ENCODE data around the gene HEXA.
A peak's percentile ranks its signal among the peaks of the same experiment; 100 is the strongest.
"Not testable (repeated sequence)": the region's sequence is repeated elsewhere in the genome, so short reads cannot be mapped to it uniquely, and the experiment has no call there.

Gene HEXA

DNA sequence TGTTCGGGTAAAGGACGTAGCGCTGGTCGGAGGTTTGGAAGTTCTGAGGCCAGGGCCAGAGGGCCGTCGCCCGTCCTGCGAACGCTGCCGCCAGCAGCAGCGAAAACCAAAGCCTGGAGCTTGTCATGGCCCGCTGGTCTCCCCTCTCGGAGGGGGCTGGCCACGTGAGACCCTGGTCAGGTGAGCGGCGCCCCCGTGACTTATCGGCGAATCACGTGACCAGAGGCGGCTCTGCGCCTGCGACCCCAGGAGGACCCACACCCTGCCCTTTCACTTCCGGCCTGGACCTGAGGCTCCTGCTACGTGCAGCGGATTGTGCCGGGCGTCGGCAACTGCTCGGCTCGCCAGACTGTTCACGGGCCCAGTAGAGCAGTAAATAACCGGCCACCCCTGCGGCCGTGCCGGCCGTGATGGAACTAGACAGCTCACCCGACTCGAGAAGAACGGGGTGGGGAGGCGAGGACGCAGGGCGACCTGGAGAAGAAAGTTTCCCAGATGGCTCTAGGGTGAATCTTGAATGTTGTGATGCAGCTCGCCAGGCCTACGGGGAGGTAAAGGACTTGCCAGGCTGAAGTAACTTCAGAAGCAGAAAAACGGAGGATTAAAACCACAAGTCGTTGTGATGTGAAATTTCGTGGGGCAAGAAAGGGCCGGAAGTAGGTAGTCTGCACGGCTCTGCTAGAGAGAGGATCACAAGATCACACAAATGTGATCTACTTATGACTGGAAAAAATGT, at the start of gene HEXA:
HEXA (minus strand) TSS at position 169 of the 736 bp plus-strand sequence; CDS start at position 127, 42 bp downstream.
- FAIRE-seq, result peak; percentile 42

DNA sequence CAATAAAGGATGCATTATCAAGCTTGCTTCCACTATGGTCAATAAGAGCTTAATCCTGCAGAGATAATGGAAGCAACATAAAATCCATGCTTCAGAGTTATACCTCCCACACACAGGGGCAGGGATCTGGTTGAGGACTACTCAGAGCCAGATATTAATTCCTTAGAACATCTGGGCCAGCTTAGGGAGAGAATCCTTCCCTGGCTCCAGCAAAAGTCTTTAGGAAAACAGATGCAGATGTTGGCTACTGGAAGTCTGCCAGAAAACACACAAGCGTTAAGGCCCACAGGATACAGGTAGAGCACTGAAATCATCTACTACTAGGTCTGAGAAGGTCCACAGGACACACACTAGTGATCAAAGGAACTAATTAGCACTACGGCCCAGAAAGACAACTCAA, 47.4 kb upstream of the HEXA start:
- FAIRE-seq, result no peak

DNA sequence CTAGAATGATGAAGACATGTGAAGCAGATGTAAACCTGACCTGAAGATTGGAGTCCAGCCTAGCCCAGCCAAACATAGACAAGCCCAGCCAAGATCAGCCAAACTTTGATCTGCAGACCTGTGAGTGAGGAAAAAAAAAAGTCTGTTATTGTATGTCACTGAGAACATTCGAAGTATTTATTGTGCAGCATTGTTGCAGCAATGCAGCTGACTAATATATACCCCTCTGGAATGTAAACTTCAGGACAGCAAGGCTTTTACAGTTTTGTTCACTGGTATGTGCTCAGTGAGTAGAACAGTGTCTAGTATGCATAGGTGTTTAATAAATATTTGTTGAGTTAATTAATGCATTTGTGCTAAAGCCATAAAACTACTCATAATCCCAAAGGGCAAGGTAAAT, 45.7 kb upstream of the HEXA start:
- no peak for FAIRE-seq

DNA sequence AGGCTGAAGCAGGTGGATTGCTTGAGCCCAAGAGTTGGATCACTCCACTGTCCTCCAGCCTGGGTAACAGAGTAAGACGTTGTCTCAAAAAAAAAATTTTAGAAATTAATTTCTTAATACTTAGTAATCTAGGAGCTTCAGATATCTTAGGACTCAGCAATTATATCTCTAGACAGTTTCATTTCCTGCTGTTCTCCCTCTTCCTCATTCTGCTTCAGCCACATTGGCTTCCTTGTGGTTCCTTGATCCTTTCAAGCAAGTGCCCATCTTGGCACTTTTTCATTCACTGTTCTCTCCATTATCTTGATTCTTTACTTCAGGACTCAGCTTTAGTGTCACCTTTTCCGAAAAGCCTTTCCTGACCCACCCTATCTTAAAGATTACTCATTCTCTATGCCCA, 44.8 kb upstream of the HEXA start:
- FAIRE-seq, result no peak

DNA sequence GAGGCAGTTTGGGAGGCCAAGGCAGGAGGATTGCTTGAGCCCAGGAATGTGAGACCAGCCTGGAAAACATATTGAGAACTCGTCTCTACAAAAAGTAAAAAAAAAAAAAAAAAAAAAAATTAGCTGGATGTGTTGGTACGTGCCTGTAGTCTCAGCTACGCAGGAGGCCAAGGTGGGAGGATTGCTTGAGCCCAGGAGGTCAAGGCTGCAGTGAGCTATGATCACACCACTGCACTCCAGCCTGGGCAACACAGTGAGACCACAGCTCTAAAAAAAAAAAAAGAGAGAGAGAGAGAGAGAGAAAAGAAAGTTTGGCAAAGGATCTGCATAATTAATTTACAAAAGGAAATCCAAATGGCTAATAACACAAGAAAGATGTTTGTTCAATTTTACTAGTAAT, 44.0 kb upstream of the HEXA start:
- FAIRE-seq, result not testable (repeated sequence)

DNA sequence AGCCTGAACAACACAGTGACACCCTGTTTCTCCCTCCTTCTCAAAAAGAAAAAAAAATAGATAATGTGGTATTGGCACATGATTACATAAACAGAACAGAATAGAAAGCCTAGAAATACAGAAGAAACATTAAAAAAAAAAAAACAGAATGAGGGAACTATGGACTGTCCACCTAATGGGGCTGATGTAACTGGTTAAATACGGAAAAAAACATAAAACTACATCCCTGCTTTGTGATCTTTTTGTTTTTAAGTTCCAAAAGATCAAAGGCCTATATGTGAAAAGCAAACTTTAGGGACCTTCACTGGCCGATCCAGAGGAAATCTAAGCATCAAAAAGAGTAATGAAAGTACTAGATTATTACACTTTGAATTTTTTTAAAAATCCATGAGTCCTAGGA, 39.5 kb upstream of the HEXA start:
- no peak for FAIRE-seq

DNA sequence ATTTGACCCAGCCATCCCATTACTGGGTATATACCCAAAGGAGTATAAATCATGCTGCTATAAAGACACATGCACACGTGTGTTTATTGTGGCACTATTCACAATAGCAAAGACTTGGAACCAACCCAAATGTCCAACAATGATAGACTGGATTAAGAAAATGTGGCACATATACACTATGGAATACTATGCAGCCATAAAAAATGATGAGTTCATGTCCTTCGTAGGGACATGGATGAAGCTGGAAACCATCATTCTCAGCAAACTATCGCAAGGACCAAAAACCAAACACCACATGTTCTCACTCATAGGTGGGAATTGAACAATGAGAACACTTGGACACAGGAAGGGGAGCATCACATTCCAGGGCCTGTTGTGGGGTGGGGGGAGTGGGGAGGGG, 37.5 kb upstream of the HEXA start:
- FAIRE-seq, result not testable (repeated sequence)

DNA sequence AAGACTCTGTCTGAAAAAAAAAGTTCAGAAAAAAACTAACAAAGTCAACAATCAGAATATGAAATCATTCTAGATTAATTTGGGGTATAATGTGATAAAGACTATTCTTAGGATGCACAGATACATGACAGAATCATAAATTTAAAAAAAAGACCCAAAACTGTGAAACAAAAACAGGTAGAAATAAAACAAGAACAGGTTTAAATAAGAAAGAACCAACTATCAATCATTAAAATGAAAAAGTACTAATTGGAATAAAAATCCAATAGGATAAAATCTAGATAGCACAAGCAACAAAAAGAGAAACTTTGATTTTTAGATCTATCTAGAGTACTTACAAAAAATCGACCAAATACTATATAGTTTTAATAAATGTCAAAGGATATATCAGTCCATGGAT, 35.7 kb upstream of the HEXA start:
- no peak for FAIRE-seq

DNA sequence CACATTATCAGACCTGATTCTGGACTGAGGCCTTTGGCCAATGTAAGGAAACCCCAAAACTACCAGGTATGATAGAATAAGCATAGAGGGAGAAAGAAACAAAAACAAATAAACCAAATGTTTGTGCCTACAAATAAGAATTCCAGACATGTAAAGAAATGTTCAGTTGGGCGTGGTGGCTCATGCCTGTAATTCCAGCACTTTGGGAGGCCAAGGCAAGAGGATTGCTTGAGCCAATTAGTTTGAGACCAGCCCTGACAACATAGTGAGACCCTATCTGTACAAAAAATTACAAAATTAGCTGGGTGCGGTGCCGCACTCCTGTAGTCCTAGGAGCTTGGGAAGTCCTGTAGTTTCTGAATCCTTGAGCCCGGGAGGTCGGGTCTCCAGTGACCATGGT, 35.3 kb upstream of the HEXA start:
- FAIRE-seq, result no peak

DNA sequence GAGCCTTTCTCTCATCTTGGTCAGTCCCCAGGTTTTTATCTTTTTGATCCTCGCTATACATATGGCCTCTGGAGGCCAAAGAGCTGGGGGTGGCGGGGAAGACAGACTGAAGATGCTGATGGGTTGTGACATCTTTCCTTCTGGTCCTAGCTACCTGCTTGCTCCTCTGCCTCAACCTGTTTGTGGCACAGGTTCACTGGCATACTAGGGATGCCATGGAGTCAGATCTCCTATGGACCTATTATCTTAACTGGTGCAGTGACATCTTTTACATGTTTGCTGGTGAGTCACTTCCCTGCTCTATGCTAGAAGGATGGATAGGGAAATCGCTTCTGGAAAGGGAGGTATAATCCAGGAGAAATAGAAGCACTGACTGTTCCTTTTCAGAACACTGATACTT, 31.1 kb upstream of the HEXA start:
- no peak for FAIRE-seq

DNA sequence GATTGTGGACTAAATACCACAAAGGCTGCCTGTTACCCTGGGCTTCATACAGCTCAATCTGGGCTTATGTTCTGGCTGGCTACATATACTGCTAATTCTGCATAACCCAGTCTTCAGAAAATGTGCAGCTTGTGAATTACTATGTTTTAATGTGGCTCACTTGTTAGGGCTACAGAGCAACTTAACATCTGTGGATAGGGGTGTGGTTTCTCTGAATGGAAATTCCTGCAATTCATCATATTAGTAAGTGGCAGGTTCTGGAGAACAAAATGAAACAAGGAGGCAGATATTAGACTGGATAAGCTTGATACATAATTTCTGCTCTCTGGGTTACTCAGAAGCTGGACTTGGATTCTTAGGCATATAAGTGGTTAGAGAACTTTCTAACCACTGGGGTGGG, 29.0 kb upstream of the HEXA start:
- no peak for FAIRE-seq

DNA sequence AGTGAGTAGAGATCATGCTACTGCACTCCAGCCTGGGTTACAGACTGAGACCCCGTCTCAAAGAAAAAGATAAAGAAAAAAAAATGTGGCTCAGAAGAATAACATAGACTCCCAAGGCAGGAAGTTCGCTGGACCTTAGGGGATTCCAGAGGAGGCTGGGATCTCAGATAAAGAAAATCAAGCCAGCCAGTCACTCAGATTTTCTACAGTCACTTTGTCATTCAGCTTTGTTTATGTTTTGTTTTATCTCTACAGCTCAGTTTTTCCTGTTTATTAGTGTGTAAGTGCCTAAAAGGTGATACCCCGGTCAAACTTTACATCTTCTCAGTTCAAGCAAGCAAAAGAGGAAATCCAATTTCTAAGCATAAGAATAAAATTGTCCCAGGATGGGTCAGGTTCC, 28.5 kb upstream of the HEXA start:
- FAIRE-seq, result no peak

DNA sequence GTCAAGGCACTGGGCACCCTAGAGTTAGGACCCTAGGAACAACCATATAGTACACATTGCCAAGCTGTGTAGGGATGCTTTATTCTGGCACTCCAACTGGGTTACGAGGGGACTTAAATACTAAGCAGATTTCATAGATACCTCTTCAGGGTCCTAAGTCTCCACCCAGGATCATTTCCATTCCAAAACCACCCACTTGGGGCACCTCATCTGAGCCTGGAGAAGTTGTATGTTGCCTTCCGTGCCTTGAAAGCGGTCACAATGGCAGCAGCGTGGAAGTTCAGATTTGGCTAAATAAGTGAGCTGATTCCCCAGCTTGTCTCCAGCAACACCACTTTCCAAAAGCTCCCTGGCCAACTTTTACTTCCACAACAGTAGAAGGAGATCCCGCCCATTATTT, 26.9 kb upstream of the HEXA start:
- no peak for FAIRE-seq

DNA sequence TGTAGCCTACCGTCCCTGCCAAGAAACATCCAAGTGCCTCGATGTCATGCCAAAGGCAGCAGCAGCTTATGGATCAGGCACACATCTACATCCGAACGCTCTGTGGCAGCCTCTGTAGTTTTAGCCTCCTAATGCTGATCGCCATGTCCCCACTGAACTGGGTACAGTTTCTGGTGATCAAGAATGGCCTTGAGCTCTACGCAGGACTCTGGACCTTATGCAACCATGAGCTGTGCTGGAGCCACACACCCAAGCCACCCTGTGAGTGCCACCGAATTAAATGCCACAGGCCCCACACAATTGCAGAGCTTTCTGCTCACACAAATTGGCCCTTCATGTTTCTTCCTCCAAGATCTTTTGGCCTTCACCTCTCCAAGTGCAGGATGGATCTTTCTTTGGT, 22.8 kb upstream of the HEXA start:
- no peak for FAIRE-seq

DNA sequence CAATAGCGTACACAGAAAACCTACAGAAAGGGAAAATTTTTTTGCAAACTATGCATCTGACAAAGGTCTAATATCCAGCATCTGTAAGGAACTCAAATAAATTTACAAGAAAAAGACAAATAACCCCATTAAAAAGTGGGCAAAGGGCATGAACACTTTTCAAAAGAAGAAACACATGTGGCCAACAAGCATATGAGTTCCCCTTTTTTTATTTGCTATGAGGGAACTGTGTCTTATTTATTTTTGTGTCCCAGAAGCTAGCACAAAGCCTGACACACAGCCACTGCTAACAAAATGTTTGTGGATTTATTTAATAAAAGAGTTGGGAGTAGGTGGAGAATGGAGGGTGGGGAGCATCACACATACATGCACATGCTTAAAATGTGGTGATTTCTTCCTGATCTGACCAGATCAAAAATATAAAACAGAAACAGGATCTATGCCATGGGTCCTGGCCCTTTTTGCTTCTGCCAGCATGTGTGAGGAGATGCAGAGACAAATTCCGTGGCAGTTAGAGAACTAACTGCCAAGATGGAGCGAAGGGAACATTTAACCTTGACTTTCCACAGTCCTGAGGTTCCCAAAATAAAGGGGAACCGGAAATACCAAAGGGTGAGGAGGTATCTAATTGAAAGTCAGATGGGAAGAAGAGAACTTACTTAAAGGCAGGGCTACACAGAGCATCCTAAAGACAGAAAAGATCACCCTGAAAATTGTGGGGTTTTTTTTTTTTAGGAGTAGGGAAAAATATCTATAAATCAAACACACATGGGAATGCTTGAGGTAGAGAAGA, 22.2 kb upstream of the HEXA start, which contains the start of gene TMEM202:
TMEM202 (plus strand) TSS at position 510 of the 793 bp plus-strand sequence; CDS start at position 532, 22 bp downstream.
- no peak for FAIRE-seq

DNA sequence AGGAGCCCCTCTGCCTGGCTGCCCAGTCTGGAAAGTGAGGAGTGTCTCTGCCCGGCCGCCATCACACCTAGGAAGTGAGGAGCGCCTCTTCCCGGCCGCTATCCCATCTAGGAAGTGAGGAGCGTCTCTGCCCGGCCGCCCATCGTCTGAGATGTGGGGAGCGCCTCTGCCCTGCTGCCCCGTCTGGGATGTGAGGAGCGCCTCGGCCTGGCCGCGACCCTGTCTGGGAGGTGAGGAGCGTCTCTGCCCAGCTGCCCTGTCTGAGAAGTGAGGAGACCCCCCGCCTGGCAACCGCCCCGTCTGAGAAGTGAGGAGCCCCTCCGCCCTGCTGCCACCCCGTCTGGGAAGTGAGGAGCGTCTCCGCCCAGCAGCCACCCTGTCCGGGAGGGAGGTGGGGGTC, 20.5 kb upstream of the HEXA start:
- FAIRE-seq, result not testable (repeated sequence)

DNA sequence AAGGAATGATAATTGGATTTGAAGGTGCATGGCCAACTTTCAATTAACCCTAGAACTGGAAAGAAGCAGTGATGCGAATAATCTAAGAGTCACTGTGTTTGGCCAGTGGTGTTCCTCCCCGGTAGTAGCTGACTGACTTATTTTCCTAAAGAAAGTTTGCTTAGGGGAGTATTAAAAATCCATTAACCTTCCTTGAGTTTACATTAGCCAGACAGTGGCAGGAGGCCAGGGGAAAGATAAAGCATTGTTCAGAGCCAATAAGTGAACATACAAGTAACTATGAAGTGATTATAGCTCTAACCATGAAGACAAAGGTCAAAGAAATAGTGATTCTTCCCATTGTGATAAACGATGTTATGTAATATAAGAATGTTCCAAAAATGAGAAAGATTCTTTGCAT, 13.4 kb upstream of the HEXA start:
- FAIRE-seq, result no peak

DNA sequence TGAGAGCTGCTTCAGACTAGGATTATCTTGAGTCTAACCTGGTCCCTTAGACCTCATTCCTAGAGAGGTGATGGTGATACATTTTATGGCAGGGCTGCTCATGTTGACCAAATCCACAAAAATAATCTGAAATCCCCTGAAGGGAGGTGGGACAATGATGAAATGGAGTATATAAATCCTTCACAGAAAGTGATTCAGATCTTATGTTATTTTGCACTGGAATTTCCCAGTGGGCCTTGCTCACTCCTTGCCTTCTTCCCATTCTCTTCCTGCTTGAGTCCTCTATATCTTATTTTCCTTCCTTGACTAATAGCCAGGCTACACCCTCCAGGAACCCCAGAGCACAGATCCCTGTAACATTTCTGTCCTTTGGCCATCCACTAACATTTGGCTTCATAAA, 11.9 kb upstream of the HEXA start:
- no peak for FAIRE-seq

DNA sequence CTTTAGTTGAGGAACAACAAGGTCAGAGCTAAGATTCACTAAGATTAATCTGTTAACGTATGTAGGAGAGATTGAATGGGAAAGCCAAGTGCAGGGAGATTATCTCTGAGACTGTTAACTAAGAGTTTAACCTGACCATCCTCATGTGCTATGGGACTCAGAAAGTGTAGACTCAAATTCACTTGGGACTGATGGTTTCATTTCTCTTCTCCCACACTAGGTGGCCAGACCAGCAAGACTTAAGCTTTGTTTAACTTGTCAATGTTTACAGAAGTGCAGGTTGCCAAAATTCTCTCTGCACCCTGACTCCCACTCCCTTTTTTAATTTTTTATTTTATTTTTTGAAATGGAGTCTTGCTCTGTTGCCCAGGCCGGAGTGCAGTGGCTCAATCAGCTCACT, 6.3 kb upstream of the HEXA start:
- FAIRE-seq, result no peak

DNA sequence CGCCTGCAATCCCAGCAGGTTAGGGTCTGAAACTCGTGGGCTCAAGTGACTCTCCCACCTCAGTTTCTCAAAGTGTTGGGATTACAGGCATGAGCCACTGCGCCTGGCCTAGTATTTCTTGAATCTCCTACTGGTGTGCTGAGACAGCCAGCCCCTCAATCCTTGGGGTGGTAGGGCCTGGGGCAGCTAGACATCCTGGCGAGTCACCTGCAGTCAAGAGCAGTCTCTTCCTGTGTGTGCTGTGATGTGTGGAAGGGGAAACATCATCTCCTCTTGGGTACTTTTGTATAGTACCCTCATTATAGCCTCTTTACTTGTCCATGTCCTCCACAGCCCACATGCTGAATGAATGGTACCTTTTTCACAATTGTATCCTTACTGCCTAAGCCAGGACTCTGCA, 4.9 kb upstream of the HEXA start:
- FAIRE-seq, result no peak

DNA sequence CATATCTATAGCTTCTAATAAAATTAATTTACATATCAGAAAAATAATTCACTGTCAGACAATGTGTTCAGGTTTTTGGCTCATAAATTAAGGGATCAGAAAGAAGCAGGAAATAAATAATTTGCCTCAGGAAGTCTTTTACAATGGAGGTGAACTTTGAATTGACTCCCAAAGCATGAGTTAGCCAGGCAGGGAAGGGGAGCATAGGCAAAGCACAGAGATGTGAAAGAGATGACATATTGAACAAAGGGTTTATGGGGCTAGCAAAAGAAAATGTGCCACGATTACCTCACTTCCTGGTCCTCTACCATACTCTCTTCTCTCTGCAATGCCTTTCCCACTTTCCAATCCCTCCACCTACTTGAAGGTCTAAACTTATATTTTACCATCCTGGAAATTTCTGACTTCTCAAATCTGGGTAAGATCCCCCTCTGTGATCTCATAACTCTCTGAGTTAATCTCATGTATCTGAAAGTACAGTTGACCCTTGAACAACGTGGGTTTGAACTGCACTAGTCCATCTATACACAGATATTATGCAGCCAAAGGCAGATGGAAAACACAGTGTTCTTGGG, 4.1 kb upstream of the HEXA start:
- FAIRE-seq, result no peak

DNA sequence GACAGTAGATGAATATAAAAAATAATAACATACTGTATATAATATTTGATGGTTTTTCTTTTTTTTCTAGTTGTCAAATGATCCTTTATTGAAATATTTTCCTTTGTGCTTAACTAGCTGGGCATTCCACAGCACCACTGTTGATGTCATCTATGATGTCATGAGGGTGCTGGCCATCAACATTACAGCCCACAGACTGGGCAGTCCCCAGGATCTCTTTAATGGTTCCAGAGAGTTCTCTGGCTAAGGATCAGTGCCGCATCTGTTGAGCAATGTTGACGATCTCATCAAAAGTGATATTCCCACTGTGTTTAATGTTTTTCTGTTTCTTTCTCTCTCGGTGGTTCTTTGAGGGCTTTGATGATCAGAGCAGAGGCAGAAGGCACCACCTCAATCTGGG, 3.3 kb upstream of the HEXA start:
- FAIRE-seq, result not testable (repeated sequence)

DNA sequence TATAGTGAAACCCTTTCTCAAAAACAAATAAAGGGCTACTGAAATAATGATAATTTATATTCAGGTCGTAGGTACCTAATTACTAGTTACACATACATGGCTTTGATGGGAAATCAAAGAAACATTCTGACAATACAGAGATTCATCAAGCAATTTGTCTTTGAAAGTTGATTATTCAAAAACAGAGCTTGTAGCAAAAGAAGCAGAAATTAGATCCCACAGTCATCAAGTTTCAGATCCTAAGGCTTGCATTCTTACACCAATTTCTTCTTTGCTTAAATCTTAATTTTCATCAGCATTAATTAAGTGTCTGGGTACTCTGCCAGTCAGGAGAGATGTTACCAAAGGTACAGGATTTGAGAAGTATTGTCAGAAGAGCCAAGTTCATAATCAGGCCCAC, 1.5 kb upstream of the HEXA start:
- FAIRE-seq, result no peak

DNA sequence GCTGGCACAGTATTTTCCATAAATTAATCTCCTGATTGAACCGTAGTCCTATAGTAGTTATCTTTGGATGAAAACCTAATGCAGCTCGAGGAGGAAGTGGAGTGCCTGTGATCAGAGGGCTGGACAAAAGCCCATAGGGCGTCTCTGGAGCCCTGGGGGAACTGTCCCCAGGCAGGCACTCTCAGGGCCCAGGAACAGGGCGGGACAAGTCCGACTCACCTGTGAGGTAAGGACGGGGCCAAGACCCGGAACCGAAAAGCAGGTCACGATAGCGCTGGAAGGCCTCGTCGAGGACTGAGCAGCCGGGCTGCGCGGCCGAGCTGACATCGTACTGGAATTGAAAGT, 341 bp downstream of the HEXA start:
- no peak for FAIRE-seq
